ENCODE data around the gene ATP5F1A. TPM values are rescaled to one million over a fixed set of nuclear protein-coding genes. Genes with fewer than 3 reads are reported as not detected.
A peak's percentile ranks its signal among the peaks of the same experiment; 100 is the strongest.

Gene ATP5F1A
- total RNA-seq (100 to 1,000 TPM; 374 to 618 TPM), polyA plus RNA-seq (100 to 1,000 TPM; 267 to 364 TPM)

GRCh38 chr18:46097801-46098615 lies at the start of gene ATP5F1A:
Gene ATP5F1A, minus strand, starts transcription at chr18:46098296. Its CDS starts 65 bp downstream, at chr18:46098231.
- peak; percentile 88 for DNase-seq (ENCODE audit: low spot score)
- under 1% methylated on average over 53 of the region's 53 CpGs for WGBS
- Histone ChIP-seq H3K27ac (ENCODE audit: low read depth in 1 of 2, low read length in 2 of 2) (peak within 1 kb of the TSS; percentile 84 to 92), H3K27me3 (ENCODE audit: control insufficient read depth in 4 of 4, insufficient read depth in 4 of 4, low read length in 3 of 4) (no peaks in the 10 kb centered on the region), H3K4me1 (ENCODE audit: control insufficient read depth in 4 of 4, insufficient read depth in 4 of 4, low read length in 3 of 4) (peaks cover 2 to 15% (median 9%) of the 10 kb centered on the region in 4 donors), H3K4me3 (ENCODE audit: low read depth in 1 of 3, low read length in 3 of 3) (peak within 1 kb of the TSS; percentile 90 to 100 (median 94)), H3K9ac (ENCODE audit: low read depth in 1 of 2, low read length in 2 of 2) (peak within 1 kb of the TSS; percentile 81 to 87), H3K9me3 (ENCODE audit: control insufficient read depth in 4 of 4, low read length in 3 of 4) (no peaks in the 10 kb centered on the region), H3K36me3 (ENCODE audit: control insufficient read depth in 4 of 4, insufficient read depth in 3 of 4, low read depth in 1 of 4, low read length in 3 of 4) (peaks cover 0 to 6% (median 2%) of the 10 kb centered on the region in 4 donors)
- TF ChIP-seq RXRA (IDR thresholded peaks at IDR 0.05) = peak in 1 of 2 donors; percentile 8
- TF ChIP-seq SP1 (IDR thresholded peaks at IDR 0.05) = no peak
- peak; percentile 98 for TF ChIP-seq YY1 (IDR thresholded peaks at IDR 0.05)
- peak; percentile 62 for TF ChIP-seq REST (IDR thresholded peaks at IDR 0.05)
- peak in 1 of 2 donors; percentile 33 for TF ChIP-seq EGR1 (IDR thresholded peaks at IDR 0.05; ENCODE audit: low read depth in 2 of 2)
- TF ChIP-seq ZBTB33 (IDR thresholded peaks at IDR 0.05) = no peak
- no peak for TF ChIP-seq FOXA1 (IDR thresholded peaks at IDR 0.05)
- no peak for TF ChIP-seq CTCF (IDR thresholded peaks at IDR 0.05; ENCODE audit: low read depth, low read length, missing input control)
- no peak for TF ChIP-seq JUND (IDR thresholded peaks at IDR 0.05)
- peak; percentile 34 for TF ChIP-seq MAX (IDR thresholded peaks at IDR 0.05)
- no peak for TF ChIP-seq ATF3 (IDR thresholded peaks at IDR 0.05)
- TF ChIP-seq FOXA2 (IDR thresholded peaks at IDR 0.05) = no peak
- peak; percentile 49 to 87 for TF ChIP-seq GABPA (IDR thresholded peaks at IDR 0.05 in 1 of 2, conservative IDR thresholded peaks at IDR 0.05 in 1 of 2)
- no peak for TF ChIP-seq HNF4G (IDR thresholded peaks at IDR 0.05)
- no peak for TF ChIP-seq NR2F2 (IDR thresholded peaks at IDR 0.05)
- TF ChIP-seq HNF4A (conservative IDR thresholded peaks at IDR 0.05) = no peak
- TF ChIP-seq RAD21 (IDR thresholded peaks at IDR 0.05) = no peak
- no peak for TF ChIP-seq TAF1 (conservative IDR thresholded peaks at IDR 0.05)

Data from liver (tissue), 9 donors.